ENCODE measurements around the gene MTRF1.
"Not testable (repeated sequence)": the region's sequence is repeated elsewhere in the genome, so short reads cannot be mapped to it uniquely, and the experiment has no call there.

The MTRF1 gene

GRCh38 chr13:41188584-41188983 lies 74.8 kb downstream of the MTRF1 start:
- ATAC-seq (no peak), DNase-seq (no peak)
- peaks cover 11% of the 10 kb centered on the region for H3K36me3 Mint-ChIP-seq (ENCODE audit: low read depth)
- peaks cover 17% of the 10 kb centered on the region for H3K4me1 Mint-ChIP-seq
- no peak overlapping the region for H3K27ac Mint-ChIP-seq
- peaks cover 13% of the 10 kb centered on the region for H3K9me3 Mint-ChIP-seq
- H3K27me3 Mint-ChIP-seq = no peaks in the 10 kb centered on the region
- H3K4me3 Mint-ChIP-seq = no peak overlapping the region

GRCh38 chr13:41186481-41186880 lies 76.9 kb downstream of the MTRF1 start:
- H3K4me1 Mint-ChIP-seq = peaks cover 3% of the 10 kb centered on the region
- peaks cover 13% of the 10 kb centered on the region for H3K9me3 Mint-ChIP-seq
- H3K27me3 Mint-ChIP-seq = no peaks in the 10 kb centered on the region
- no peak overlapping the region for H3K27ac Mint-ChIP-seq
- no peak overlapping the region for H3K4me3 Mint-ChIP-seq
- DNase-seq = no peak
- peaks cover 4% of the 10 kb centered on the region for H3K36me3 Mint-ChIP-seq (ENCODE audit: low read depth)
- ATAC-seq = no peak

GRCh38 chr13:41182231-41182630 lies 81.1 kb downstream of the MTRF1 start:
- Mint-ChIP-seq H3K4me1 (peaks cover 34% of the 10 kb centered on the region), H3K4me3 (no peak overlapping the region), H3K27me3 (no peaks in the 10 kb centered on the region), H3K27ac (no peak overlapping the region), H3K9me3 (peaks cover 4% of the 10 kb centered on the region), H3K36me3 (ENCODE audit: low read depth) (peaks cover 2% of the 10 kb centered on the region)
- ATAC-seq (no peak), DNase-seq (no peak)

GRCh38 chr13:41179593-41180250 lies 83.7 kb downstream of the MTRF1 start:
- H3K4me3 Mint-ChIP-seq = peak overlapping the region; percentile 13
- H3K27ac Mint-ChIP-seq = peak overlapping the region; percentile 88
- ATAC-seq = peak; percentile 87
- no peaks in the 10 kb centered on the region for H3K27me3 Mint-ChIP-seq
- peaks cover 34% of the 10 kb centered on the region for H3K4me1 Mint-ChIP-seq
- peaks cover 6% of the 10 kb centered on the region for H3K36me3 Mint-ChIP-seq (ENCODE audit: low read depth)
- H3K9me3 Mint-ChIP-seq = peaks cover 21% of the 10 kb centered on the region
- DNase-seq = no peak

- Mint-ChIP-seq H3K9me3 (peaks cover 28% of the 10 kb centered on the region), H3K4me1 (peaks cover 34% of the 10 kb centered on the region), H3K36me3 (ENCODE audit: low read depth) (peaks cover 8% of the 10 kb centered on the region), H3K4me3 (no peak overlapping the region), H3K27ac (no peak overlapping the region), H3K27me3 (no peaks in the 10 kb centered on the region)
- ATAC-seq (no peak), DNase-seq (no peak)
These were observed 85.3 kb downstream of the MTRF1 start for GRCh38 chr13:41178040-41178439.

GRCh38 chr13:41177616-41178015 lies 85.8 kb downstream of the MTRF1 start:
- Mint-ChIP-seq H3K9me3 (peaks cover 28% of the 10 kb centered on the region), H3K4me3 (no peak overlapping the region), H3K36me3 (ENCODE audit: low read depth) (peaks cover 8% of the 10 kb centered on the region), H3K27ac (peak overlapping the region; percentile 47), H3K4me1 (peaks cover 34% of the 10 kb centered on the region), H3K27me3 (no peaks in the 10 kb centered on the region)
- ATAC-seq = no peak
- DNase-seq = no peak

GRCh38 chr13:41175576-41175975 lies 87.8 kb downstream of the MTRF1 start:
- DNase-seq; H3K36me3 Mint-ChIP-seq (ENCODE audit: low read depth); H3K27me3 Mint-ChIP-seq; ATAC-seq; H3K27ac Mint-ChIP-seq; H3K4me3 Mint-ChIP-seq: not testable (repeated sequence)
- H3K4me1 Mint-ChIP-seq = peaks cover 30% of the 10 kb centered on the region
- H3K9me3 Mint-ChIP-seq = peaks cover 28% of the 10 kb centered on the region

Data from activated naive CD8-positive, alpha-beta T cell treated with anti-CD3 and anti-CD28 coated beads, Interleukin-2, amount 50 U/mL, for 24 hours (primary cell).